ENCODE results near the gene CARMIL3.

- TF ChIP-seq POLR2AphosphoS5 (IDR thresholded peaks at IDR 0.05; ENCODE audit: borderline replicate concordance, low read depth, low read length) (no peak), EZH2 (IDR thresholded peaks at IDR 0.05) (no peak)
Measured at GRCh38 chr14:24070285-24071143, 18.7 kb downstream of the CARMIL3 start.

Data from SK-N-MC (cell line).